HEK293 (cell line): ENCODE data around the gene FOXE3.

Source experiments
- CTCF ChIP-seq: fragments of 450-650 bp; formaldehyde crosslinking; IDR thresholded peaks from 2 replicates; pipeline ENCODE4 v1.5.1; 2016; ENCODE audit warnings: missing biosample characterization, missing genetic modification characterization
- PBX3 ChIP-seq: sonication (generic); formaldehyde crosslinking; IDR thresholded peaks from 2 replicates; pipeline ENCODE4 v1.8.1; 2022; ENCODE audit warnings: mild to moderate bottlenecking, moderate library complexity, missing genetic modification reagents
- ZFP41 ChIP-seq: fragments of 450-650 bp; formaldehyde crosslinking; IDR thresholded peaks from 2 replicates; pipeline ENCODE4 v1.5.1; 2016; ENCODE audit warnings: missing biosample characterization, missing genetic modification characterization, borderline replicate concordance

DNA sequence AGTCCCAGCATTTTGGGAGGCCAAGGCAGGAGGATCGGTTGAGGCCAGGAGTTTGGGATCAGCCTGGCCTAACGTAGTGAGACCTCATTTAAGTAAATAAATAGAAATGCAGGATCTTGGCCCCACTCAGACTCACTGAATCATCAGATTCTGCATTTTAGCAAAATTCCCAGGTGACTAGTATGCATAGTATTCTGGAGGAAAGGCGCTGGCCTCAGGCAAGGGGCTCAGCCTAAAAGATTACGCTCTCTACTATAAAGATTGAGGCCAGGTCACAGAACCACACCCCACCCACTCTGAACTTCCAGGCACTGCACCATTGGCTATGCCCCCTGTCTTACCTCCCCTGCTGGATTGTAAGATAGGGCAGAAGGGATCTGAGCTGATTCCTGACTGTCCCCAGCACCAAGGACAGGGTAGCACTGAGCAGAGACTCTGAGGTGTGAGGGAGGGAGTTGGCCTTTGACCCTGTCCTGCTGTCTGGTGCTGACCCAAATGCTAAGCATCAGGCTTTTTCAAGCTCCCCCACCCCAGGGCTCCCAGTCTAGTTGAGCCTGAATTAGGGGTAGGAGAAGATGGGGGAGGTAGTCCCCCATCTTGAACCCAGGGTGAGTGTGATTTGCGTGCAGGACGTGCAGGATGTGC is 2.7 kb downstream of the FOXE3 start:
- TF ChIP-seq ZFP41 (tag by site-specific recombination) (no peak), PBX3 (no peak), CTCF (tag by site-specific recombination) (no peak)
